ENCODE results near the gene INSYN1.

INSYN1 gene

DNA sequence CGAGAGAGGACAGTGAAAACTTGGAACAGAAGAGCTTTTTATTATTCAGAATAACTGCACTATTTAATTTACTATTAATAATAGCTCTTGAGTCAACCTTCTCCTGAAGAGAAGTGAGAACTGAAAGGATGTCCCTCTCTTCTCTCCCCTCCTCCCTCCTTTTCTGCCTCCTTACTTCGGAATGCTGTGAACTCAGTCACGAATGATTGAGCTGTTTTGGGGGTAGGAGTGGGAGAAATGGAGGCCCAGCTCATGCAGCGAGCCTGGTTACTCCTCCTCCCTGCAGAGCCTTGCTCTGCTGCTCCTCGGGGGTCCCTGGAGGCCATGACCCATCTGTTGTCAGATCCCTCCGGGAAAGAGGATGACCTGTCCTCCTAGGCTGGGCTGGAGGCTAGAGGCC is 20.3 kb upstream of the INSYN1 start:
- DNase-seq, result no peak

DNA sequence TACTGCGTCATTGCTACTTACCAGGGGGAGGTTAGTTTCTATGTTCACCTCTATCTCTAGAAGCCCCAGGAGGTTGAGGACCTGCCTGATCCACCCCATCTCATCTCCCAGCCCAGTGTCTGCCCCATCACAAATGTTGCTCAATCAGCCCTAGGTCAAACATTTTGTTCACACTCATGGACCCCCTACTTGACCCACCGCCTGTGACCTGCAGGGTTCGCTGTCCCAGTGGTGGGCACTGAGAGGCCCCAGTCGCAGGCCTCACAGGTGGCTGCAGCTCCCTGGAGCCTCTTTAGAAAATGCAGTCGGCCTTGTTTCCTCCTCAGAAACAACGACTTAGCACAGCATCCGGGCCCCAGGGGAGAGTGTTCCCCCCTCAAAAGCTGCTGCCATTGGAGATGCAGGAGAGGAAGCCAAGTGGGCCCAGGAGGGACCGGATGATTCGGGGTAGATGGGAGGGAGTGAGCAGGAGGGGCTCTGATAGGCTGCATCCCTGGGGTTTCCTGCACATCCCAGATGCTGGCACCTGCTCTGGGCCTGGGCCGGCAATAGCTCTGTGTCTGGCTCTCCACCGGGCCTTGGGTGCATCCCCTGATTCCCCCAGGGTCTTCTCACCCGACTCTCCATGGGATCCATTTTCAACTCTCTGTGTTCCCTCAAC is 18.4 kb upstream of the INSYN1 start:
- DNase-seq, result no peak

DNA sequence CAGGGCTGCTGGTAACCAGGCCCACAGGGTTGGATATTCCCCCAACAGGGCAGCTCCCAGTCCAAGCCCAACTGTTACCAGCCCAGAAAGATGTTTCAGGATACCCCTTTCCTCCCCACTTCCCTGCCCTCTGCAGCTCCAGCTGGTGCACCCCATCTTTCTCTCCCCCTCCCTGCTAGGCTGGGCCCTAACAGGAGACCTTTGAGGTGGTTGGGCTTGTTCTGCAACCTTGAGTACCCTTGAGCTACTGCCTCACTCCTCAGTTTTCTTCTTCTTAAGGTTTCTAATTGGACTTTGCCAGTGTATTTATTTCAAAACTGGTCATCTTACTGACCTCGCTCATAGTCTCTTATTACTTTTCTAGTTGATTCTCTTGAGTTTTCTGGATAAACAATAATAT is 16.9 kb upstream of the INSYN1 start:
- DNase-seq, result no peak

DNA sequence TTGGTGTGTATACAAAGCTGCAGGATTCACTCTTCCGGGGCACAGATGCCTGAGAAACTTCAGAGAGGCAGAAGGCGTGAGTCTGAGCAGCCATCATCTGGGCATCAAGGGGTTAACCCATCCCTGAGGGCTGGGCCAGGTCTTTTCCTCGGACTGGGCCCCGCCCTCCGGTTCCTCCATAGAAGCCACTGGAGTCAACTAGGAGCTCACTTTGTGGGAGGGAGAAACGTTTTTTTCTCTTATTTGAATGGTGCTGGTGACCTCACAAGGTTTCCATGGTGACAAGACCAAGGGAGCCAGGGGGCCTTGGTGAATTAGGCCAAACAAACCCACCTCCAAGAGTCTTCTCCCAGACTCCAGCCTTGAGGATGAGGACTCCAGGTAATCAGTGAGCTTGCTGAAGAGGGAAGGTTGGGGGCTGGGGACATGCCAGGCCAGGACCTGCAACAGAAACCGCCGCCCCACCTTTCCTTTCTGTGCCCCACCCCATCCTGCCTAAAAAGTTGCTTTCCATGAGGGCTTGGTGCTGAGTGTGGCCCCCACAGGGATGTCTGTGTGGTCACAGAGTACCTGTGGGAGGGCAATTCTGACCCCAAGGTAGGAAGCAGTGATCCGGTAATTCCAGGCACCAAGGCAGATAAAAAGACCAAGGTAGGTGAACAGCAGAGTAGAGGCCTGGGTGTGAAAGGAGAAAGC is 14.8 kb upstream of the INSYN1 start:
- DNase-seq, result no peak

DNA sequence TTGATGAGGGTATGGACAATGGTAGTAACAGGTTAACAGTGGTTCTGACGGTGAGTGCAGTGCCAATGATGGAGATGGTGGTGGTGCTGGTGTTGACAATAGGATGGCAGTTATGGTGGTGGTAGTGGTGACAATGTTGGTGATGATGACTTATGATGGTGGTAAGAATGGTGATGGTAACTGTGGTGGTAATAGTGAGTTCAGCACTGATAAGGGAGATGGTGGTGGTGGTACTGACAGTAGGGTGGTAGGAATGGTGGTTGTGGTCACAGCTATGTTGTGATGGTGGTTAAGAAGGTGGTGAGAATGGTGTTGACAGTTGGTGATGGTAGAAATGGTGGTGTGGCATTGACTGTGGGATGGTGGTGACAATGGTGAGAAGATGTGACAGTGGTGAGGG is 13.4 kb upstream of the INSYN1 start:
- DNase-seq, result no peak

DNA sequence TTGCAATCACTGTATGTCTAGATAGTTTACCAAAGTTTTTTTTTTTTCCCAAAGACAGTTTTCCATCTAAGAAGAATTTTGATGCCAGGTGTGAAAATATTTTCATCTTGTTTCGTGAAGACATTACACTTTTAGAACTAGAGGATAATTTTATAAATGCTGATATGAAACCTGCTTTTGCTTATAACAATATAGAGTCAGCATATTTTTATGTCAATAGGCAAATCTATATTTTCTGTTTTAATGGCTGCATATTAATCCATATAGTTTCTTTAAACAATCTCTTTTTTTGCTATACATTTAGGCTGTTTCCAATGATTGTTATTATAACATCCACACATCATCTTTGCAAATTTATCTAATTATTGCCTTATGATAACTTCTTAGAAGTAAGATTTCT is 12.6 kb upstream of the INSYN1 start:
- no peak for DNase-seq

DNA sequence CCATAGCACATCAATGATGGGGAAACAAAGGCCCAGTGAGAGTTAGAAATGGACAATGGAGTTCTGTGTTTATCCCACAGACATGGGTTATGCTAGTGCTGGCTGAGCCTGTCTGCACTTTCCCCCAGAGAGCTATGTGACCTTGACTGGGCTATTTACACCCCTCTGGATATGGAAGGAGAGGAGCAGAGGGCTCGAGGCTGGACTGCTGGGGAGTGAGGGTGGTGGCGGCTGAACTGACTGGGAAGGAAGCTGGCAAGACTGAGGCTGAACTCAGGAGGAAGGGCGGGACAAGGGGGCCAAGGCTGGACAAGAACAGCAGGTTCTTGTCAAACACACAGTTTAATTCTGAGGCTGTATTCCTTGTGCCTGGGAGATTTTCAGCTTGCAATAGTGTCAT is 10.8 kb upstream of the INSYN1 start:
- no peak for DNase-seq

DNA sequence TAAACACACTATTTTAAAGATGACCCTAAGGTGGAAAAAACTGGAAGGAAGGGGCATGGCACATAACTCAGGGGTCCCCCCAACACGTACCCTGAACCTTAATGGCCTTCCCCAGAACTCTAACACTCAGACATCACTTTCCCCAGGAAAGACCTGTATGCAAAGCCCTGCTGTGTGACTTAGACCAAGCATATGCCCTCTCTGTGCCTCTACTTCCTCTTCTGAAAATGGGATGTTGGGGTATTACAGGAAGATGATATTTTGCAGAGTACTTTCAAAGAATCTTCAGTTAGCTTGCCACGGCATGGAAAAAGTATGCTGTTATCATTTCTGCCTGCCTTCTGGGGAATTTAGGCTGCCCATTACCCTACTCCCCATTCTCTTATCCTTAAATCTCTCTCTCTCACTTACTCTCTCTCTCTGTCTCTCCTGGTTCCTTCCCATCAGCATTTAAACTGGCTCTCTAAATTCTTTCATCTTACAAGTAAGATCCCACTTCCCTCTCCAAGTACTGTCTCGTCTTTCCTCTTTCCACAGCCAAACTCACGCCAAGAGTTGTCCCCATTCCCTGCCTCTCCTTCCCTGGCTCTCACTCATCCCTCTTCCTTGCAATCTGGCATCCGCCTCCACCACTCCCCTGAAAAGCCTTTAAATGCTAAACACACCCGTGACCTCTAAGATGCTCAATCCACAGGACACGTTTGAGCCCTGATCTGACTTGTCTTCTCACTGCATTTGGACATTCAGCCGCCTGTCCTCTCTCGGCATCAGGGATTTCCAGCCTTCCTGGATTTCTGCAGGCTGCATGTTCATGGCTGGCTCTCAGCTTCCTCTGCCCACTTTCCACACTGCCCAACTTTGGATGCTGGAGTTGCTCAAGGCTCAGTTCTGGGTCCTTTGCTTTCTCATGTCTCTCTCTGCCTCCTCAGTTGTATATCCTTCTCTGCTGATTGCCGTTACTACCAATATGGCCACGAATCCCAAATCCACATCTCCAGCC is 7.5 kb upstream of the INSYN1 start:
- DNase-seq, result no peak

DNA sequence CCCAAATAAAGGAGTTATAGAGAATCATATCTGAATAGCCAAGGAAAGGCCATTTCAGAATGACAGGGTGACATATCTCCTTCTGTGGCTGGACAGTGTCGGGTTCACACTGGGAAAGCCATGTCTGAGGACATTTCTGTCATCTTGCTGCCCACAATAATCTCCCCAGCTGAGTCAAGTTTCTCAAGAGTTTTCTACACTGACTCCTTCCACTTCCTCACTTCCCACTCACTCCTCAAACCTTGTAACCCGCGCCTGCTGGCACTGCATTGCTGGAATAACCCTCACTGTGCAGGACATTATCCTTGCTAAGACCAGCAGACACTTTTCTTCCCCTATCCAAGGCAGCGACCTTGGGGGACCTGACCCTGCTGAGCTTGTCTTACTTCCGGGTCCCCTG is 5.3 kb upstream of the INSYN1 start:
- DNase-seq, result no peak

DNA sequence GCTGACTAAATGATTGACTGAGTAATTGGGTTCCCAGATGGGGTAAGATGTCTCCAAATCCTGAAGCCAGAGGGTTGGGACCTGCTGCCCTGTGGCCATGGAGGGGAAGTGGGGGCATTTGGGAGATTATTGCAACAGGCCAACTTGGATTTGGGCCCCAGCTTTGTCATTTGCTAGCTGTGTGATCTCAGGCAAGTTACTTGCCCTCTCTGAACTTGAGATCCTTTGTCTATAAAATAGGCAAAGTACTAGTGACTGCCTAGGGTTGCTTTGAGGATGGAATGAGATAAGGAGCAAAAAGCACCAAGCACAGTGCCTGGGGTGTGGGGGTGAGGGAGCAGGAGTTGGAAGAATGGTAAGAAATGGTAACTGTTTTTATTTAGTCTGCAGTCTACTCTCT is 4.4 kb upstream of the INSYN1 start:
- no peak for DNase-seq

DNA sequence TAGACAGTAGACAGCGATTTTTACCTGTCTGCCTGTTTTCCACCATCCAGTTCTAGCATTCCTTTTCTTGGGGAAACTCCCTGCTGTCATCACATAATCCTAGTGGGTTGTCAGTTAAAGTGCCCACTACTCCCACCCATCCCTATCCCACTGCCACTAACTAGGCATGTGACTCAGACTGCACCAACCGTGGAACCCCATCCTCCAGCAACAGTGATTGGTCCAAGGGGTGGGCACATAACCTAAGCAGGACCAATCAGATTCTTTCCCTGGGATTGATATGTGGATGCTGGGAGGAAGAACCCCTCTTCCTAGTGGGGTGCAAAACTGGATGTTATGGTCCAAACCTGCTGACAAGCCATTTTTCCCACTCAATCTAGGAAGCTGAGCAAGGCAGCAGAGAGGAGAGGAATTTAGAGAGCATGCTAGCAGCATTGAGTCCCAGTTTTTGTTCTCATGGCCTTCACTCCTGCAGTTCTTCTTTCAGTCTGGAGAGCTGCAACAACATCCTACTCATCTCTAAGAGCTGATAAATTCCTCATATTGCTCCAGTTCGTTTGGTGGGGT is 3.9 kb upstream of the INSYN1 start:
- DNase-seq, result no peak

DNA sequence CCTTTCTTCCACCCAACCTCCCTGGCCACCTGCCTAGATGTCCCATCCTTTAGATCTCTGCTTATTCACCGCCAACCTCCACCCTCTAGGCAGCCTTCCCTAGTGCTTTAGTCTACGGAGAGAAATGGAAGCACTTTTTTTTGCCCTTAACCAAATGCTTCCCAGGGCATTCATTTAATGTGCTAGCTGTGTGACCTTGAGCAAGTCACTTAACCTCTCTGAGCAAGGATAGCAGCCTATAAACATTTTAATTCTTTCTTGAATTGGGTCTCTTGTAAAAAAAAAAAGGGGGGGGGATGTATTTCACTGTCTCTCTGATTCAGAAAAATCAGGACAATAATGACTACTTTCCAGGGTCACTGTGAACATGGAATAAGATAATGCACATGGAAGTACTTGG is 3.2 kb upstream of the INSYN1 start:
- DNase-seq, result no peak

DNA sequence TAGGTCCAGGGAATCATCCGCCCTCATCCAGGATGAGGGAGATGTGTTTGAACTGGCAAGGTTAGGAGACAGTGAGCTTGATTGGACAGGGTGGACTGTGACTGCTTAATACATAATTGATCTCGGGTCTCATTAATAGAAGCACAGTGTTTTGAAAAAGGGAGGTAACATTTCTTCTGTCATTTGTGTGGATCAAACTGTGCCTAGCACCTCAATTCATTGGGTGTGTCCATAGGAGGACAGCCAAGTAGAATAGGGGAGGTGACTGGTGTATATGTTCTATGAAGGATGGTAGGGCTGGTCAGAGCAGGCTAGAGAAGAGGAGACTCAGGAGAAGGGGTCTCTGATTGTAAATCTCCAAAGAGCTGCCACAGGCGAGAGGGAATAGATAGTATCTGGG is 2.8 kb upstream of the INSYN1 start:
- DNase-seq, result no peak

DNA sequence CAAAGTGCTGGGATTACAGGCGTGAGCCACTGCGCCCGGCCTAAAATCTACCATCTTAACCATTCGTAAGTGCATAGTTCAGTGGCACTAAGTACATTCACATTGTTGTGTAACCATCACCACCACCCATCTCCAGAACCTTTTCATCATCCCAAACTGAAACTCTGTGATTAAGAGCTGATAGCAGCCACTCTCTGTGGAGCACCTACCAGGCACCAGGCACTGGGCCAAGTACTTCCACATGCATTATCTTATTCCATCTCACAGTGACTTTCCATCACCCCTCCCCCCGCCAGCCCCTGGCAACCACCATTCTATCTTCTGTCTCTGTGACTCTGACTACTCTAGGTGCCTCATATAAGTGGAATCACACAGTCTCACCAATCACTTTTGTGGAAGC is 2.3 kb upstream of the INSYN1 start:
- DNase-seq, result no peak

DNA sequence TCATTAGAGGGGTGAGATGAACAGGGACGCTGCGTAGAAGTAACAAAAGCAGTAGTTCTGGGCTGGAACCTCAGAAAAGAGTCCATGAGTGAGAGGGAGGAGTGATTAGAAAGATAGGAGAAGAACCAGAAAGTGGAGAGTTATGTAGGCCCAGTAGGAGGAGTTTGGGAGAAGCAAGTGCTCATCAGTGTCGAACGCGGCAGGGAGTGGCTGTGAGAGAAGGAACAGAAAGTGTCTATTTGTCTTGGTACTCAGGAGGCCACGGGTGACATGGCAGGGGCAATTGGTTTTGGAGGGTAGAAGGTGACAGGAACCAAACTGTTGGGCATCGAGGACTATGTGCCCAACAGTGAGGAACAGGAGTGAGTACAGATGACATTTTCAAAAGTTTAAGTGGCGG is 1.3 kb upstream of the INSYN1 start:
- DNase-seq, result no peak

DNA sequence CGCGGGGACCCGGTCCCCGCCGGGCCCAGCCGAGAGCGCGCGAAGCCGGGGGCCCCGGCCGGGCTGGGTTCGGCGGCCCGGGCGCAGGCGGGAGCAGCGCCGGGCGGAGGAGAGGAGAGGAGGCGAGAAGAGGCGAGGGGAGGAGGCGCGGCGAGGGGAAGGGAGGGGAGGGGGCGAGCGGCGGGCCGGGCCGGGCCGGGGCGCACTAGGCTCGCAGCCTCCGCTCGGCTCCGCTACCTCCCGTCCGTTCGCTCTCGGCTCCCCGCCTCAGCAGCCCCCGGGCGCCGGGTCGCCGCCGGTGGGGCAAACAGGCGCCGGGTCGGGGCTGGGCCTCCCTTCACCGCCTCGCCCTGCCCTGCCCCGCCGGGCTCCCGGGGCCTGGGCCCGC is 351 bp downstream of the INSYN1 start:
- DNase-seq, result no peak

DNA sequence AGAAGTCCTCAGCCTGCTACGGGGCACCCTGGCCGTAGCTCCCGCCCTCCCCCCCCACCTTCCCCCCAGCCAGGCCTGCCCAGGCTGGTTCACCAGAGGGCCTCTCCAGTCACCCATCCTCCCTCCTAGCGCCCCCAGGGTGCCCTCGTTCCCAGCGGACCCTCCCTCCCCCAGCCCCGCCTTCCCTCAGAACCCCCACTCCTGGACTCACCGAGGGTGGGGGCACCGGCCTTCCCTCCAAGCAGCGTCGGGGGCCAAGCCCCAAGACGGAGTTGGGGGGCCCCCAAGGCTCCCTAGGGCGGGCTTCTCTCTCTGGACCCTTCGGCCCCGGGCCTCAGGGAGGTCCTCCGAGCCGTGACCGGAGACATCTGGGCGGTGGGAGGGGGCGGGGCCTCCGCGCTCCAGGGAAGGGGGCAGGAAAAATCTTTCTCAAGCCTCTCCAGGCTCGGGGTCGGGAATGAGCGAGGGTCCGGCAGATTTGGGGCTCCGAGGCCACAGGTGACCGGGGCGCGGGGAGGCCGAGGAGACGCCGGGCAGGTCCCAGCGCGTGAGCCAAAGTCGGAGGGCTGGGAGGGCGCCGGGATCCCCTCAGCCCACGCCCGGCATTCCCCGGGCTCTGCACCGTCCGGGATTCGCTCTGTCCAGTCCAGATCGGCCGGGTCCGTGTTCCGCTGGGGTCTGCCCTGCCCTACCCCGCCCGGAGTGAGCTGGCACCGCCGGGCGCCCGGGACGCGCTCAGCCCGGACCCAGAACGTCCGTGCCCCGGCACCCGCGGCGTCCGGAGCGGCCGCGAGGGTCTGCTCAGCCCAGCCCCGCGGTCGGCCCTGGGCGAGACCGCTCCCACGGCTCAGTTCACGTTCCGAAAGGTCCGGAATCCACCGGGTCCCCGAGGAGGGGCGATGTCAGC is 999 bp downstream of the INSYN1 start:
- DNase-seq, result no peak

DNA sequence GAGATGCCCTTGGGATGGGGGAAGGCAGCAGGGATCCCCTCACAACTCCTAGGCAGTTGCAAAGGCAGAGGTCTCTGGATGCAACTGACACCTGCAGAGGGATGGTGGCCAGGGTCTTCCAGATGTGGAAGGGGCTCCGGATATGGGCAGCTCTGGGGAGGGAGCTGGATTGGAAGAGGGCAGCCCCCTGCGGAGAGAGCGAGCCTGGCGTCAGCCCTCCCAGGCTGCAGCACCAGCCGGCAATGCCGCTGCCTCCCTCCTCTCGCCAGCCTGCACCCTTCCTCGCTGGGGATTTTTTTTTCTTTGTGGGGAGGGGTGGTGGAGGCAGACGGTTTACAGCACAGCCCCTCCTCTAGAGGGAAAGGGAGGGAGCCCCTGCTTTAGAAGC is 1.6 kb downstream of the INSYN1 start:
- no peak for DNase-seq

DNA sequence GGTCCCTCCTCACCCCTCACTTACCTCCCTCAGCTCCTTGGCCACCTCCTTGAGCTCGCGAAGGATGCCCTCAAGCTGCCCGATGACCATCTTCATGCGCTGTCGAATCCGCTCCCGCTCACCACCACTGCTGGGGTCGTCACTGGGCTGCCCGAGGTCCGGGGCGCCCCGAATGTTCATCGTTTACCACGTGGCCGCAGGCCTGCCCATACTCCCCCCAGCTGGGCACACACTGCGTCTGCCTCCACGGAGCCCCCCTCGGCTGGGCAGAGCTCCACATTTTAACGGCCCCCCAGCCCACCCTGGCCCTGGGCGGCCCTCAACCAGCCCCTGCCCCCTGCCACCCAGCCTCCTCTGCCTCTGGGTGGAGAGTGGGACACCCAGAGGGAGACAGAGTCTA is 2.2 kb downstream of the INSYN1 start:
- no peak for DNase-seq

DNA sequence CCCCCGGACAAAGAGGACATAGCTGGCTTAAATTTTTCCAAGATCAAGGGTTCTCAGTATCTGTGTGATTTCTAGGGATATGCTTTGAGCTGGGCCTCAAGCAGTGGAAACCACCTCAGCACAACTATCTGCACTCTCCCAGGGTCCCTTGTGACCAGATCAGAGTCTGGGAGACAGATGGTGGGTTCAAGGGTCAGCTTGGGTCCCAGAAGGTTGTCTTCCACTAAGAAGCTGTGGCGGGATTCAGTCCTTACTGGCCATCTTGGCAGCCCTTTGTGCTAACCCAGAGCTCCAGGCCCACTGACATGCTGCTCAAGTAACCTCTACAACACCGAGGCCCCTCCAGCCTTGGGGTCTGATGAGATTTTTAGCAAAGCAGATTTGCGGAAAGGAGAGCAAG is 2.7 kb downstream of the INSYN1 start:
- DNase-seq, result no peak

DNA sequence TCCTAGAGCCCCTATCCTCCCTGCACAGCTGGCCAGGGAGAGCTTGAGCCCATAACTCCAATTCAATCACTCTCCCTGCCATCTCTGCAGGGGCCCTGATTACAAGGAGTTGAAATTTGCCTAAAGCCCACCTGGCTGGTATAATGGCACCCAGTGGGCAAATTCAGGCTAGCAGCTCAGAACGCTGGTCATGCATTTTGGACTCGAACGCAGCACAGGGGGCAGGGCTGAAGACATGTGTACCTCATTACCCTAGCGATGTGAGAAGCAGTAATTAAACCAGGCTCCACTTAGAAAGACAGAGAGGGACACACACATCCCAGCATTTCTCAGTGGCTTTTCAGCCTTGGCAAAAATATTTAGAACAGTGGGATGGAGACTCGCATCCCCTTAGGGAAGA is 3.2 kb downstream of the INSYN1 start:
- DNase-seq, result no peak

DNA sequence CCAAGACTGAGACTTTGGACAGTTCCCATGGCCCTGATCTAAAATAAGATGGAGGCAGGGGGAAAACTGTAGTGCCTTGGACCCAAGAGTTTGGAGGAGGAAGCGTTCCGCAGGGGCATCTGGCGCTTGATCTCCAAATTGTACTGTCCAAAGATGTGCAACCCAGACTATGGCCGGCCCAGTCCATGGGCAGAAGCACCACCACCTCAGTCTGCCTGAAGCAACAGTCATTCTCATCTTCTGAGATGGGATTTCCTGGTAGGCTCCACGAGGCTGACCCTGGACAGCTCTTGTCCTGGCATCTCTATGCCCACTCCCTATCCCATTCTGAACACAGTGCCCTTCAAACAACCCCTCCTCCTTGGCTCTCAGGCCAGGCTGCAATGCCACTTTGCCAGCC is 3.6 kb downstream of the INSYN1 start:
- no peak for DNase-seq

DNA sequence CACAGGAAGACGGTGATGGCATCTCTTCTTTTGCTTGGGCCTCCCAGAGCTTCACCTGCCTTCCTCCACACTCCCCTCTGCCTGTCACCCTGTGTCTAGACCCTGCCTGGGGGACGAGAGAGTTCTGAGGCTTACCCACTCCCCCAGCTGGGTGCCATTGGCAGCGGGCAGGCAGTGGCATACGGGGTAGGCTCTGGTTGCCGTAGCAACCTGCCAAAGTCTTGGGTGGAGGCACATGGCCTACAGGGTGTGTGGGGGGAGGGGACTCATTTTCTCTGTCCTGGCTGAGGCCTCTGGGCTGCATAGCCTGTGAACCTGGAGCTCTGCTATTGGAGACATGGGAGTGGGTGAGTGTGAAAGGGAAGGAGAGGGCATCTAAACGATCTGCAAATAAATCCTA is 4.4 kb downstream of the INSYN1 start:
- no peak for DNase-seq
